AG20443 (cell line): Measurements from ENCODE around the gene CAPZA1.

Experiments used
- DNase-seq: peaks from one replicate; pipeline ENCODE4 v3.0.0; 2012; ENCODE audit warnings: low spot score, mixed read lengths

CAPZA1 gene

DNA sequence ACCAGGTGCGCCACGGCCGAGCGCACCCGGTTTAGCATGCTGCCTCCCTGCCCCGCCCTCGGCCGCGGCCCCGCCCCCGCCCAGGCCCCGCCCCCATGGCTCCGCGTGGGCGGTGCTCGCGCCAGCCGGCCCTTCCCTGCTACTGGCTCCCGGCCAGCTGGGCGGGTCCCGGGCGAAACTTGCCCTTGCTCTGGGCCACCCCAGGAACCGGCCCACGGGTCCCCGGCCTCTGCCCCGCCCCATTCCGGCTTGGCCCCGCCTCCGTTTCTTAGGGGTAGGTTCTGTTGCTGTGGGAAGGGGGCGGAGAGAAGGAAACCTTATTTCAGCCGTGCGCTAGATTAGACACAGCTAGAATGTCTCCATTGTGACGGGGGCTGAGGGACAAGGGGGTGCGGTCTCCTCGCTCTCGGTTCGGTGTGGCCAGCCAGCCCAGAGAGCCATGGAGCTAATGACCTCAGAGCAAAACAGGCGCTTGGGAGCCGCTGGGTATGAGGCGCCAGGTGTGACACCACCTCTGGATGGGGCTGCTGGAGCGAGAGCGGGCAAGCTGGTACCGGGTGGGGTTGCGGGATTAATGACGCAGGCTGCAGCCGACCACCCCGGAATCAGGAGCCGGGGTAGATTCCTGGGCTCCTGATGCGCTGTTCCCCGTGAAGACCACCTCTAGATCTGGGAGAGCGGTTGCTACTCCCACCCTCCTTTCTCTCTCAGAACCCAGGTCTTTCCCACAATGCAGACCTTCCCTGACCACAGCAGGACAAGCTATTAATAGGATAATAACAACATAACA is 95.8 kb downstream of the CAPZA1 start, which contains the start of gene PPM1J:
PPM1J (minus strand) TSS at position 69 of the 790 bp plus-strand sequence; CDS start at position 38, 31 bp downstream.
- DNase-seq: peak; percentile 98

DNA sequence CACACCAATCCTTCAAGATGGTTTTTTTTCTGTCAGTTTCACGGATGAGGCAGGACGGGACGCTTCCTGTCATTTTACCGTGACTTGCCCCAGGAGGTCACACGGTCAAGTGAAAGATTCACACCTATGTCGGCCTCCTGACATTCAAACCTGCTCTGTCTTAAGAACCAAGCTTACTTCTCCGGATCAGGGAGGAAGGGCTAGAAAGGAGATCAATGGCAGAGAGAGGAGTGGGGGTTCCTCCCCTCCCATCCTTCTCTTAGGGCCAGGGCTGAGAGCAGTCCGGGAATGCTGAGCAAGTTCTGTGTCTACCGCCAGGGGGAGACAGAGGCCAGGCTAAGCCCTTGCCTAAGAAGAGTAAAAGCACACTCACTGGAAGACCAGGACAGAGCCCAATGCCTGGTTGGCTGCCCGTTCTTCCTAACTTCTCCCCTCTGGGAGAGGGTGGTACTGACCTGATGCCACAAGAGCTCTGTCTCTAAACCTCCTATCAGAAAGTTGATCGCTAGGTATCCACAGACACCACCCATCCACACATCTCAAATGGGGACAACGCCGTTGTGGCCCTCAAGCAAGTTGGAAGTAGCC is 96.6 kb downstream of the CAPZA1 start:
- DNase-seq: peak; percentile 91

DNA sequence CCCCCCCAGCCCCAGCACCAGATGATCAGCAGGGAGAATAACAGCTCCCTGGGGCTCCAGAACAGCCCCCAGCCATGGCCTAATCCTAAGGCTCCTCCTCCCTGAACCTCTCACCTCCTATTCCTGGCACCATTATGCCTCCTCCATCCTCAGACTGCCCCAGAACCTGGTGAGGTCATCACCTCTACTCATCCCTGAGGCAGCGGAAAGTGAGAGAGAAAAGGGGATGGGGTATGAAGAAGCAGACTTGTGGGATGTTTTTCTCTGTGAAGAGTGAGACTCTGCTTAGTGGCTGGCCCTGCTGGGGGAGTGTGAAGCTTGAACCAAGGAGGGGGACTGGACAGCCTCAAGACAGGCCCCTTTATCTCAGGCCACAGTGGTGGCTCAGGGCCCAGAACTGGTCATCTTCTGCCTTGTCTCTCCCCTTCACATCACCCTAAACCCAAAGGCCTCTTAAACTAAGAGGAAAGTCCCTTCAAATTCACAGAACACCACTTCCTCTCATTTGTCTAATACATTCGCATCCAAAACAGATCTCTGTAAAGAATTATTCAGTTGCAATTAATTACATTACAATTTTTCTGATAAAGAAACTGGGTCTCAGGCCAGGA is 97.7 kb downstream of the CAPZA1 start:
- DNase-seq: no peak

DNA sequence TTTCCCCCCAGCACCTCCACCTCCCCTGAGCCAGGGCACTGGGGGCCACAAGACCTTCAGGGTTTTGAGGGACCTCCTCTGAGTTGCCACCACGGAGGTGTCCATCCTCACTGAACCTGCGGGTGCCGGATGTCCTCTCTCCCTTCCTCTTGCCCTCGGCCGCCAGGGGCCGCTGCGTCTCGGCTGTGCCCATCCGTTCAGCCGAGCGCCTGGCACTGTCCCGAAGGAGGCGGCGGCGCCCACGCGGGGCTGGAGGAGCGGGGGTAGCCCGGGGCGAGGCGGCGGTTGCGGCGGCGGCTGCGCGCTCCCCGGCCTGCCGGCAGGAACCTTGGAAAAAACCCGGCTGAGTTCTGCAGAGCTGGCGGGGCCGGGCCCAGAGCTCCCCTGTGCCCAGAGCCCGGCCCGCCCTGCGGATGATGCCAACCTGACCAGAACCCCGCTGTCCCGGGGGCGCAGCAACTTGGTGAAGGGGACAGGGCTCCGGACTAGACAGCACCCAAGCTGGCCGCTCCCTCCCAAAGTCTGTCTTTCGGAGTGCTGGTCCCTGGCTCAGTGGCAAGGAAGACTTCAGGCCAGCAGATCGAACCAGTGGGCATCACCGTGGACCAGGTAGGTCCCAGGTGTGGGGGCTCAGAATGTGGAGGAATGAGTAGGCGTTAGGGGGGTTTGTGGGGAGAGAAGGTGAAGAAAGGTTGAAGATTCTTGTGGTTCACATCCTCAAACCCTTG is 99.2 kb downstream of the CAPZA1 start:
- peak; percentile 89 for DNase-seq

DNA sequence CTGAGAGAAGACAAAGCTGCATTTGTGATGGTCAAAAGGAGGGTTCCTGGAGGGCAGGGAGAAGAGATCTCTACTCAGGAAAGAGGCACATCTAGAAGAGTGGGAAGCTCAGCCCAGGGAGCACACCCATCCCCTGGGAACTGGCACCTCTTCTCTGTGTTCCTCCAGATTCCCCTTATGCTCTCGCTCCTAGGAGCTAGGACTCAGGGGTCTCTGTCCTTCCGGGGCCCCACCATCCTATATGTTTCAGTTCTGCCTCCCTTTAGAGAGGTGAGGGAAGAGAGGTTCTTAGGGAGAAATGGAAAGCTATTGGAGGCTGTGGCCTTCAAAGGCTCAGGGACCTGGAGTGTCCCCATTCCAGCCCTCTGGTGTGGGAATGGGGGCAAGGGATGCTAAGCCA is 100.1 kb downstream of the CAPZA1 start:
- no peak for DNase-seq

DNA sequence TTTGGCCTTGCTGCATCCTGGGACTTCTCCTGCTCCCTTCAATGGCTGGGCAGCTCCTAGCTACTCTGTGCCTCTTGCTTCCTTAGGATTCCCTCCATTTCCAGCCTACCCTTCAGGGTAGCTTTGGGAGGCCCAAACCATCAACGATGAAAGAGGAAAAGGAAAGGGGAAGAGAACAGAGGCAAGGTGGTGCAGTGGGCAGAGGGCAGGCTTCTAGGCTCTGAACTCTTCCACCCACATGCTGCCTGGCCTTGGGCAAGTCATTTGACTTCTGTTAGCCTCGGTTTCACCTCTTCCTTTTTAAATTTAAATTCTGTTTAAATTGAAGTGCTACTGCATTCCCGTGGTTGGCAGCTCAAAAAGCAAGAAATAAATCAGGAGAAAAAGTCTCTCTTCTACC is 101.2 kb downstream of the CAPZA1 start:
- DNase-seq: no peak
